DOHH2 (cell line): ENCODE data around the gene GLIS2.

Experiments used
- H3F3A ChIP-seq: fragments of 200-600 bp; sonication (generic), shearing (Covaris generic); 2 replicates; pipeline ENCODE4 v1.6.0; 2016; ENCODE audit warnings: antibody characterized with exemption, mild to moderate bottlenecking; ENCODE audit not compliant: control insufficient read depth, insufficient read depth
- H3K27ac ChIP-seq: fragments of 200-600 bp; sonication (generic); 2 replicates; pipeline ENCODE4 v1.5.1; 2014; ENCODE audit warnings: low read depth, mild to moderate bottlenecking, low read length, moderate library complexity
- H3K27me3 ChIP-seq: fragments of 200-600 bp; sonication (generic); 2 replicates; pipeline ENCODE4 v1.6.1; 2014; ENCODE audit warnings: mild to moderate bottlenecking, low read length, mixed read lengths; ENCODE audit not compliant: control insufficient read depth
- H3K36me3 ChIP-seq: fragments of 200-600 bp; sonication (generic); 2 replicates; pipeline ENCODE4 v1.6.1; 2014; ENCODE audit warnings: mild to moderate bottlenecking, low read length, moderate library complexity, mixed read lengths; ENCODE audit not compliant: control insufficient read depth
- H3K4me1 ChIP-seq: fragments of 200-600 bp; sonication (generic); 2 replicates; pipeline ENCODE4 v1.6.1; 2014; ENCODE audit warnings: mild to moderate bottlenecking, low read length, mixed read lengths; ENCODE audit not compliant: control insufficient read depth
- H3K4me2 ChIP-seq: fragments of 200-600 bp; sonication (generic); 2 replicates; pipeline ENCODE4 v1.6.0; 2014; ENCODE audit warnings: mild to moderate bottlenecking, low read length, moderate library complexity
- H3K4me3 ChIP-seq: fragments of 200-600 bp; sonication (generic); 2 replicates; pipeline ENCODE4 v1.5.1; 2014; ENCODE audit warnings: mild to moderate bottlenecking, low read length, mixed read lengths
- H3K79me2 ChIP-seq: fragments of 200-600 bp; sonication (generic); 2 replicates; pipeline ENCODE4 v1.6.1; 2014; ENCODE audit warnings: mild to moderate bottlenecking, low read length, mixed read lengths; ENCODE audit not compliant: control insufficient read depth
- H3K9me2 ChIP-seq: fragments of 200-600 bp; sonication (generic); replicated peaks from 2 replicates; pipeline ENCODE4 v1.6.1; 2014; ENCODE audit warnings: mild to moderate bottlenecking, low read length, mixed read lengths; ENCODE audit not compliant: control insufficient read depth
- H3K9me3 ChIP-seq: fragments of 200-600 bp; sonication (generic); 2 replicates; pipeline ENCODE4 v1.6.1; 2014; ENCODE audit warnings: antibody characterized with exemption, low read length, mixed read lengths; ENCODE audit not compliant: control insufficient read depth, insufficient read depth
- H4K20me1 ChIP-seq: fragments of 200-600 bp; sonication (generic); 2 replicates; pipeline ENCODE4 v1.6.0; 2014; ENCODE audit warnings: low read depth, mild to moderate bottlenecking, antibody characterized with exemption, low read length, moderate library complexity; ENCODE audit not compliant: control insufficient read depth, insufficient read depth
- CTCF ChIP-seq: fragments of 200-600 bp; sonication (generic); IDR thresholded peaks from one replicate; pipeline ENCODE4 v1.5.1; 2014; ENCODE audit warnings: antibody characterized with exemption, mild to moderate bottlenecking, low read depth, low read length; ENCODE audit not compliant: poor library complexity, severe bottlenecking
- EZH2phosphoT487 ChIP-seq: fragments of 200-600 bp; sonication (generic); IDR thresholded peaks from 2 replicates; pipeline ENCODE4 v1.6.1; 2017; ENCODE audit warnings: borderline replicate concordance, mild to moderate bottlenecking, antibody characterized with exemption, low read length, moderate library complexity, mixed read lengths

GLIS2 gene

GRCh38 chr16:4314532-4315185, 1.2 kb upstream of the GLIS2 start:
- Histone ChIP-seq H3K4me1 (peaks cover 36% of the 10 kb centered on the region), H3K27ac (no peak overlapping the region), H3K27me3 (peaks cover 50% of the 10 kb centered on the region), H3K4me3 (peak overlapping the region; percentile 57), H3K4me2 (peak overlapping the region; percentile 60), H3F3A (peaks cover 5% of the 10 kb centered on the region; the same call in 1 of the 2 replicates), H3K9me3 (no peaks in the 10 kb centered on the region), H3K9me2 (no peaks in the 10 kb centered on the region), H4K20me1 (no peaks in the 10 kb centered on the region), H3K79me2 (no peaks in the 10 kb centered on the region), H3K36me3 (no peaks in the 10 kb centered on the region)
- no peak; the same call in 1 of the 2 replicates for TF ChIP-seq EZH2phosphoT487
- no peak for TF ChIP-seq CTCF

GRCh38 chr16:4316108-4316863, 419 bp downstream of the GLIS2 start:
- Histone ChIP-seq H3K4me1 (peaks cover 33% of the 10 kb centered on the region), H4K20me1 (no peaks in the 10 kb centered on the region), H3K4me3 (peak overlapping the region; percentile 56), H3K4me2 (peak overlapping the region; percentile 59), H3K36me3 (no peaks in the 10 kb centered on the region), H3F3A (peaks cover 5% of the 10 kb centered on the region; the same call in 1 of the 2 replicates), H3K79me2 (no peaks in the 10 kb centered on the region), H3K9me2 (no peaks in the 10 kb centered on the region), H3K27ac (no peak overlapping the region), H3K27me3 (peaks cover 59% of the 10 kb centered on the region), H3K9me3 (no peaks in the 10 kb centered on the region)
- TF ChIP-seq EZH2phosphoT487 (peak; percentile 64; the same call in 1 of the 2 replicates), CTCF (no peak)

GRCh38 chr16:4316864-4317531, 1.1 kb downstream of the GLIS2 start:
- Histone ChIP-seq H4K20me1 (no peaks in the 10 kb centered on the region), H3K36me3 (no peaks in the 10 kb centered on the region), H3K27ac (no peak overlapping the region), H3K4me3 (peak overlapping the region; percentile 56), H3F3A (peaks cover 5% of the 10 kb centered on the region; the same call in 1 of the 2 replicates), H3K27me3 (peaks cover 59% of the 10 kb centered on the region), H3K9me2 (no peaks in the 10 kb centered on the region), H3K79me2 (no peaks in the 10 kb centered on the region), H3K4me2 (peak overlapping the region; percentile 59), H3K4me1 (peaks cover 33% of the 10 kb centered on the region), H3K9me3 (no peaks in the 10 kb centered on the region)
- TF ChIP-seq CTCF (no peak), EZH2phosphoT487 (no peak)
